Spleen (tissue), 11 donors: ENCODE data around the gene SEMA3A. TPM values are rescaled to one million over a fixed set of nuclear protein-coding genes. Genes with fewer than 3 reads are reported as not detected.

Source experiments
- DNase-seq: peaks from one replicate; pipeline ENCODE4 v3.0.0-alpha.2; 2020
- H3K27ac ChIP-seq, 8 donors: fragments of 200-600 bp; sonication (generic) in 7 of 8; 1 replicate in 4 of 8; 2 replicates in 4 of 8; pipeline versions ENCODE4 v1.5.0 to v1.8.0; 2016 to 2021; ENCODE audit warnings: inconsistent platforms in 4 of 8, mild to moderate bottlenecking in 4 of 8, moderate library complexity in 1 of 8
- H3K27me3 ChIP-seq, 7 donors: fragments of 200-600 bp; sonication (generic) in 6 of 7; replicated peaks in 1 of 7; 1 replicate in 4 of 7; 2 replicates in 3 of 7; pipeline versions ENCODE4 v1.5.0 to v1.8.0; 2016 to 2021; ENCODE audit warnings: inconsistent platforms in 3 of 7, mild to moderate bottlenecking in 1 of 7
- H3K36me3 ChIP-seq, 6 donors: fragments of 200-600 bp; sonication (generic) in 5 of 6; 1 replicate in 4 of 6; 2 replicates in 2 of 6; pipeline versions ENCODE4 v1.5.0 to v1.8.0; 2016 to 2021; ENCODE audit warnings: inconsistent platforms in 2 of 6
- H3K4me1 ChIP-seq, 6 donors: fragments of 200-600 bp; sonication (generic) in 5 of 6; 1 replicate in 3 of 6; 2 replicates in 3 of 6; pipeline versions ENCODE4 v1.5.0 to v1.8.0; 2016 to 2021; ENCODE audit warnings: inconsistent platforms in 3 of 6
- H3K4me3 ChIP-seq, 8 donors: fragments of 200-600 bp; sonication (generic) in 7 of 8; 1 replicate in 4 of 8; 2 replicates in 4 of 8; pipeline versions ENCODE4 v1.5.0 to v1.8.0; 2016 to 2021; ENCODE audit warnings: inconsistent platforms in 4 of 8, mild to moderate bottlenecking in 4 of 8, moderate library complexity in 2 of 8
- H3K9me3 ChIP-seq, 8 donors: fragments of 200-600 bp; sonication (generic) in 7 of 8; 1 replicate in 4 of 8; 2 replicates in 4 of 8; pipeline versions ENCODE4 v1.5.0 to v1.8.0; 2016 to 2021; ENCODE audit warnings: inconsistent platforms in 4 of 8
- CTCF ChIP-seq, 11 experiments: fragments of 200-600 bp in 7 of 11; fragments of 450-650 bp in 4 of 11; sonication (generic) in 4 of 11; IDR thresholded peaks in 8 of 11; conservative IDR thresholded peaks in 3 of 11; 1 replicate in 7 of 11; 2 replicates in 4 of 11; pipeline versions ENCODE4 v1.4.0 to v1.8.0; 2016 to 2021; ENCODE audit warnings: antibody characterized with exemption in 11 of 11, inconsistent platforms in 4 of 11, mild to moderate bottlenecking in 1 of 11
- POLR2A ChIP-seq, 3 donors: fragments of 450-650 bp; IDR thresholded peaks; one replicate each; pipeline ENCODE4 v1.5.1; 2017; ENCODE audit warnings: antibody characterized with exemption in 3 of 3, mild to moderate bottlenecking in 1 of 3
- POLR2AphosphoS5 ChIP-seq, 3 donors: sonication (generic); formaldehyde crosslinking; IDR thresholded peaks; one replicate each; pipeline ENCODE4 v1.5.1; 2017; ENCODE audit warnings: antibody characterized with exemption in 3 of 3
- WGBS, 5 donors: extraction: QIAGEN DNeasy Blood & Tissue Kit in 3 of 5; methylation state at CpG; one replicate each; pipeline versions ENCODE4 v1.1.5 to v1.1.7; 2013 to 2018; 5-methylcytosine and 5-hydroxymethylcytosine counted together
- intact Hi-C: fragments of 100-400 bp; cut with DNase I; formaldehyde crosslinking; loops from one replicate; pipeline ENCODE4 v1.15.0; 2023; ENCODE audit warnings: low total_unique reads
- polyA plus RNA-seq, 3 donors: library from polyadenylated mRNA; stranded (reverse); fragments of 200-250 nt; gene quantifications; one replicate each; pipeline ENCODE4 v1.2.1, GENCODE V29; 2013
- total RNA-seq, 7 donors: library from RNA; depleted of rRNA in 3 of 7; stranded (reverse); fragments of >200 nt in 3 of 7; fragmentation: NEBNext Ultra II Directional in 4 of 7; extraction: Animal tissue kit (Norgen Biotek cat#: 25700) in 4 of 7; gene quantifications; one replicate each; pipeline versions ENCODE4 v1.1.0 to v1.2.1, GENCODE V29; 2016 to 2021
- donor health status: healthy with polysubstance abuse.
- donor health status: DM: no; HTN: no; CAD: no; lungs with moderate emphysema.
- donor health status: DM: no; HTN: no; CAD: no.
- donor health status: Bipolar disorder and iron deficiency.
- donor health status: healthy.
- donor health status: DM: no; HTN: no; CAD: no.
- donor health status: DM: yes; HTN: yes; CAD: no.

SEMA3A gene
- total and polyA plus RNA-seq, 10 donors = 1.1 to 48.5 (median 15.3) TPM

- Histone ChIP-seq H3K9me3 (no peaks in the 10 kb centered on the region), H3K4me3 (no peak overlapping the region), H3K27ac (no peak overlapping the region), H3K27me3 (no peaks in the 10 kb centered on the region), H3K4me1 (no peaks in the 10 kb centered on the region), H3K36me3 (no peaks in the 10 kb centered on the region)
- TF ChIP-seq CTCF (IDR thresholded peaks at IDR 0.05 in 8 of 11, conservative IDR thresholded peaks at IDR 0.05 in 3 of 11) = no peak
- TF ChIP-seq POLR2A (IDR thresholded peaks at IDR 0.05) = no peak
- TF ChIP-seq POLR2AphosphoS5 (IDR thresholded peaks at IDR 0.05) = no peak
- WGBS, 5 donors = 86 to 98% (median 91%) methylated on average over 2 of the region's 2 CpGs
- intact Hi-C loops = no loop called here
- no peak for DNase-seq
Observed at GRCh38 chr7:84207615-84208014, 13.0 kb upstream of the SEMA3A start.

GRCh38 chr7:84207025-84207424 is 12.4 kb upstream of the SEMA3A start:
- 61 to 77% (median 64%) methylated on average over 2 of the region's 2 CpGs for WGBS, 5 donors
- TF ChIP-seq POLR2AphosphoS5 (IDR thresholded peaks at IDR 0.05) (no peak), POLR2A (IDR thresholded peaks at IDR 0.05) (no peak), CTCF (IDR thresholded peaks at IDR 0.05 in 8 of 11, conservative IDR thresholded peaks at IDR 0.05 in 3 of 11) (no peak)
- no peak for DNase-seq
- H3K9me3 ChIP-seq = no peaks in the 10 kb centered on the region
- no peaks in the 10 kb centered on the region for H3K36me3 ChIP-seq
- H3K27ac ChIP-seq = no peak overlapping the region
- no peaks in the 10 kb centered on the region for H3K4me1 ChIP-seq
- no peak overlapping the region for H3K4me3 ChIP-seq
- no peaks in the 10 kb centered on the region for H3K27me3 ChIP-seq
- intact Hi-C loops = no loop called here

DNA sequence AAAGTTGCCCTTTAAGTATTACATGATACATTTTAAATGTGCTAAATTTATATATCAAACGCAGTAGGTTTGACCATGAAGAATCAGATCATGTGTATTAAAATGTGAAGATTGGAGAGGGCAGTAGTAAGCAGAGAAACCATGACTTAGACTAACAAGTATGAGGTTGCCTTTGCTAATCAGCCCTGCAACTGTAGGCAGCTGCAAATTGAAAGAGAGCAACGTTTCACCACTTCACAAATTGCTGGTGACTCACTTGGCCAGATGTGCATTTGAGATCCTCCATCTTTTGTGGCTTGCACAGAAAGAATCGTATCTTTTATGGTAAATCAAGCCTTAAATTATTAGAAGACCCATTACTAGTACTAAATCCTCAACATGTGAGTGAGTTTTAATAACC is 10.1 kb upstream of the SEMA3A start:
- Histone ChIP-seq H3K27me3 (no peaks in the 10 kb centered on the region), H3K4me3 (no peak overlapping the region), H3K4me1 (no peaks in the 10 kb centered on the region), H3K27ac (no peak overlapping the region), H3K9me3 (no peaks in the 10 kb centered on the region), H3K36me3 (no peaks in the 10 kb centered on the region)
- intact Hi-C loops = no loop called here
- no peak for TF ChIP-seq POLR2A (IDR thresholded peaks at IDR 0.05)
- TF ChIP-seq CTCF (IDR thresholded peaks at IDR 0.05 in 8 of 11, conservative IDR thresholded peaks at IDR 0.05 in 3 of 11) = no peak
- TF ChIP-seq POLR2AphosphoS5 (IDR thresholded peaks at IDR 0.05) = no peak
- 69 to 81% (median 75%) methylated on average over 3 of the region's 3 CpGs for WGBS, 5 donors
- DNase-seq = no peak

DNA sequence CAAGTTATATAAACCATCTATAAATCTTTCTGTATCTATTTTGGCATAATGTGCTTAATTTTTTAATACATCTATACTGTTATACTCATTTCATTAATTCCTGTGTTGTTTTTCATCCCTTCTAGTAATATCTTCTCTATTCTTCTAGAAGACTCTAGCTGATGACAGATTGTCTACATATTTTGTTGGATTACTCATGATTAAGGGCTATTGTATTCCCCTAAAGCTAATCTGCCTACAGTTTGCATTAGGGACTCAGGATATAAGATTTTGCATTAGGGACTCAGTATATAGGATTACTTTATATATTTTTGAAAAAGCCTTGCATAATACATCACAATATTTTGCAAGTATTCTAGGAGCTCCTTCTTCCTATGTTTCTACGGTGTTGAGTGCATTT is 8.3 kb upstream of the SEMA3A start:
- no peak for TF ChIP-seq POLR2A (IDR thresholded peaks at IDR 0.05)
- no peak for TF ChIP-seq POLR2AphosphoS5 (IDR thresholded peaks at IDR 0.05)
- TF ChIP-seq CTCF (IDR thresholded peaks at IDR 0.05 in 8 of 11, conservative IDR thresholded peaks at IDR 0.05 in 3 of 11) = no peak
- Histone ChIP-seq H3K27ac (no peak overlapping the region), H3K4me3 (no peak overlapping the region), H3K9me3 (no peaks in the 10 kb centered on the region), H3K4me1 (no peaks in the 10 kb centered on the region), H3K27me3 (no peaks in the 10 kb centered on the region), H3K36me3 (no peaks in the 10 kb centered on the region)
- DNase-seq = no peak
- WGBS, 5 donors = 80 to 98% (median 85%) methylated on average over 1 of the region's 1 CpG
- intact Hi-C loops = no loop called here
